CD4-positive, CD25-positive, alpha-beta regulatory T cell (primary cell): ENCODE results near the gene NPAS2. TPM values are rescaled to one million over a fixed set of nuclear protein-coding genes. Genes with fewer than 3 reads are reported as not detected.

ENCODE experiments used
- ATAC-seq, 2 donors: fragments of 150-1000 bp; cut with Tn5 transposase; one replicate each; pipeline ENCODE4 v1.10.0; 2021; ENCODE audit warnings: low read depth in 2 of 2, moderate number of reproducible peaks in 2 of 2, moderate library complexity in 1 of 2
- DNase-seq, 3 donors: peaks; one replicate each; pipeline versions ENCODE4 v3.0.0 to v3.0.0-alpha.2; 2012 to 2022; ENCODE audit warnings: mixed read lengths in 1 of 3
- H3K27ac ChIP-seq: one replicate; pipeline ENCODE4 v1.7.0; 2013; ENCODE audit warnings: mild to moderate bottlenecking, low read length; ENCODE audit not compliant: insufficient read depth, poor library complexity, severe bottlenecking
- H3K27me3 ChIP-seq: one replicate; pipeline ENCODE4 v1.7.0; 2013; ENCODE audit warnings: low read length; ENCODE audit not compliant: control insufficient read depth, insufficient read depth
- H3K36me3 ChIP-seq: one replicate; pipeline ENCODE4 v1.7.0; 2013; ENCODE audit warnings: mild to moderate bottlenecking, low read length, moderate library complexity; ENCODE audit not compliant: control insufficient read depth, insufficient read depth
- H3K4me1 ChIP-seq: 2 replicates; pipeline ENCODE4 v1.7.0; 2013; ENCODE audit warnings: mild to moderate bottlenecking, low read length; ENCODE audit not compliant: insufficient read depth, control insufficient read depth, poor library complexity, severe bottlenecking
- H3K4me3 ChIP-seq: one replicate; pipeline ENCODE4 v1.7.0; 2013; ENCODE audit warnings: low read depth, mild to moderate bottlenecking, low read length, moderate library complexity
- H3K9me3 ChIP-seq, 2 experiments: 1 replicate in 1 of 2; 2 replicates in 1 of 2; pipeline ENCODE4 v1.7.0; 2013; ENCODE audit warnings: low read length in 2 of 2, mild to moderate bottlenecking in 1 of 2, moderate library complexity in 1 of 2; ENCODE audit not compliant: control insufficient read depth in 2 of 2
- H3K27ac Mint-ChIP-seq, 3 donors: one replicate each; pipeline ENCODE4 v1.8.0; 2020 to 2022; ENCODE audit warnings: mild to moderate bottlenecking in 3 of 3, mixed read lengths in 3 of 3, moderate library complexity in 2 of 3
- H3K27me3 Mint-ChIP-seq: one replicate; pipeline ENCODE4 v1.8.0; 2022; ENCODE audit warnings: mild to moderate bottlenecking, mixed read lengths
- H3K36me3 Mint-ChIP-seq: one replicate; pipeline ENCODE4 v1.8.0; 2020; ENCODE audit warnings: mixed read lengths
- H3K4me1 Mint-ChIP-seq, 4 donors: one replicate each; pipeline ENCODE4 v1.8.0; 2020 to 2022; ENCODE audit warnings: mixed read lengths in 4 of 4, mild to moderate bottlenecking in 1 of 4
- H3K4me3 Mint-ChIP-seq, 4 donors: one replicate each; pipeline ENCODE4 v1.8.0; 2020 to 2022; ENCODE audit warnings: mild to moderate bottlenecking in 4 of 4, mixed read lengths in 4 of 4, moderate library complexity in 3 of 4
- H3K9me3 Mint-ChIP-seq, 7 donors: one replicate each; pipeline ENCODE4 v1.8.0; 2020 to 2022; ENCODE audit warnings: mixed read lengths in 7 of 7, mild to moderate bottlenecking in 3 of 7, moderate library complexity in 2 of 7
- polyA plus RNA-seq, 4 donors: library from polyadenylated mRNA; unstranded; fragments of 300-500 nt; fragmentation: Illumina TruSeq; gene quantifications; one replicate each; pipeline ENCODE4 v1.2.3, GENCODE V29; 2021
- total RNA-seq: library from RNA; stranded (reverse); gene quantifications from one replicate; pipeline ENCODE4 v1.2.3, GENCODE V29; 2022

Gene NPAS2
- total and polyA plus RNA-seq, 5 donors from 2014 or later: 0.22 to 0.72 (median 0.54) TPM; not detected in 1

DNA sequence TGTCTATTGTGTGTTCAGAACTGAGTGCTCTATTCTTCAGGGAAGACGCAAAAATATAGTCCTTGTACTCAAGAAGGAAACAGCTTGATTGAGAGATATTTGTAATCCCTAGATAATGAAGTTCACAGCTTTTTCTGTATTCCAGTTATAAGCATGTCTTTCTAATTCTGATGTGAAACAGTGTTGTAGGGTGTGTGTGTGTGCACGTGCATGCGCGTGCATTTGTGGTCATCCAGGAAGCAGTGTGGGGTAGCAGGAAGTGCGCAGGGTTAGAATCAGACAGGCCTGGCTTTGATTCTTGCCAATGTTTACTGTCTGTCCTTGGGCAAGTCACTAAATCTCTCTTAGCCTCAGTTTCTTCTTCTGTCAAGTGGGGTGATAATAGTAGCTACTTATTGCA lies 87.9 kb downstream of the NPAS2 start:
- Mint-ChIP-seq H3K36me3 (no peaks in the 10 kb centered on the region), H3K9me3 (no peaks in the 10 kb centered on the region), H3K27ac (peak overlapping the region in 1 of 3 donors; percentile 54), H3K4me3 (no peak overlapping the region), H3K27me3 (peaks cover 7% of the 10 kb centered on the region), H3K4me1 (peaks cover 0 to 2% (median 0%) of the 10 kb centered on the region in 4 donors)
- no peak overlapping the region for H3K27ac ChIP-seq
- no peaks in the 10 kb centered on the region for H3K36me3 ChIP-seq
- ATAC-seq: no peak
- no peaks in the 10 kb centered on the region for H3K9me3 ChIP-seq
- no peak overlapping the region for H3K4me3 ChIP-seq
- peak in 1 of 3 donors; percentile 11 for DNase-seq
- no peaks in the 10 kb centered on the region for H3K4me1 ChIP-seq
- no peaks in the 10 kb centered on the region for H3K27me3 ChIP-seq

DNA sequence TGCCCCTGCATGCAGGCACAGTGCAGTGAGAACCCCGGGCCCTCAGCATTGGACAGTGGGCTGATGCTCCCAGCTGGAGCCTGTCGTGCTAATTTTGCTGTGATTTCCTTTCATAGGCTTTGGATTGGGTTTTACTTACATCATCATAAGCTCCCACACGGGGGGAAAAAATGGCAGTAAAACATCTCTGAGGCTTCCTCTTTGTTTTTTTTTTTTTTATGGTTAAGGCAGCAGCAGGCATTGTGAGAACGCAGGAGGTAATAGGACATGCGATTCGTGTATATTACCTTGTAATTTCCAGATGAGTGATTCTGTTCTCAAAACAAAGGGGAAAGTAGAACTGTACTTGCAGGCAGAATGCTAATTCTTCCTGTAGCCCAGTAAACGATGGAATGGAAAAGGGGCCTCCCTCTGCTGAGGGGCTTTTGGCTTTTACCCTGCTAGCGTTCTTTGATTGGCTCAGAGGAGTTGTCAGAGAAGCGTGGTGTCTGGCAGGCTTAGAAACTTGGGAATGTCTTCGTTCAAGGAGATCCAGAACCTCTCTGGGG lies 89.7 kb downstream of the NPAS2 start:
- DNase-seq (no peak), ATAC-seq (no peak)
- Histone ChIP-seq H3K4me3 (no peak overlapping the region), H3K27ac (no peak overlapping the region), H3K36me3 (no peaks in the 10 kb centered on the region), H3K4me1 (no peaks in the 10 kb centered on the region), H3K9me3 (no peaks in the 10 kb centered on the region), H3K27me3 (no peaks in the 10 kb centered on the region)
- no peaks in the 10 kb centered on the region for H3K36me3 Mint-ChIP-seq
- H3K9me3 Mint-ChIP-seq: peaks cover 0 to 1% (median 0%) of the 10 kb centered on the region in 7 donors
- peaks cover 14% of the 10 kb centered on the region for H3K27me3 Mint-ChIP-seq
- no peak overlapping the region for H3K27ac Mint-ChIP-seq
- peaks cover 0 to 2% (median 0%) of the 10 kb centered on the region in 4 donors for H3K4me1 Mint-ChIP-seq
- no peak overlapping the region for H3K4me3 Mint-ChIP-seq

DNA sequence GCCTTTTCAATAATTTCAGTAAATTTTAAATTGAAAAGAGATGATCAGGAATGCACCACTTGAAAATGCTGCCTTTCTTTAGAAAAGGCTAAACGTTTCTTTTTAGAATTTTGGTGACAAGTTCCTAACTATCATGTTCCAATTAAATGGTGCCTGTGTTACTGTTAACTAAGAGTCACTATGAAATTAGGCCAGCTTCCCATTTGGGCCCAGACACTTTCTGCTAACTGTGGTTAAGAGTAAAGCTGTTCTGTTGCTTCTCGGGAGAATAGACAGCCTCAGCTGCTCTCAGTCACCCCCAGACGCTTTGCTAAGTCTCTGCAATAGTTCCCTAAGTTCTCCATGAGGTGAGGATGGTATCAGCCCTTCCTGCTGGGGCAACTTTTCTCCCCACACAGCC lies 90.2 kb downstream of the NPAS2 start:
- H3K4me1 Mint-ChIP-seq: peaks cover 0 to 2% (median 0%) of the 10 kb centered on the region in 4 donors
- no peak overlapping the region for H3K27ac Mint-ChIP-seq
- Histone ChIP-seq H3K4me1 (no peaks in the 10 kb centered on the region), H3K27ac (no peak overlapping the region), H3K27me3 (peaks cover 5% of the 10 kb centered on the region), H3K36me3 (no peaks in the 10 kb centered on the region), H3K4me3 (no peak overlapping the region), H3K9me3 (no peaks in the 10 kb centered on the region)
- H3K36me3 Mint-ChIP-seq: no peaks in the 10 kb centered on the region
- ATAC-seq (no peak), DNase-seq (no peak)
- peaks cover 18% of the 10 kb centered on the region for H3K27me3 Mint-ChIP-seq
- no peak overlapping the region for H3K4me3 Mint-ChIP-seq
- H3K9me3 Mint-ChIP-seq: peaks cover 0 to 3% (median 0%) of the 10 kb centered on the region in 7 donors

DNA sequence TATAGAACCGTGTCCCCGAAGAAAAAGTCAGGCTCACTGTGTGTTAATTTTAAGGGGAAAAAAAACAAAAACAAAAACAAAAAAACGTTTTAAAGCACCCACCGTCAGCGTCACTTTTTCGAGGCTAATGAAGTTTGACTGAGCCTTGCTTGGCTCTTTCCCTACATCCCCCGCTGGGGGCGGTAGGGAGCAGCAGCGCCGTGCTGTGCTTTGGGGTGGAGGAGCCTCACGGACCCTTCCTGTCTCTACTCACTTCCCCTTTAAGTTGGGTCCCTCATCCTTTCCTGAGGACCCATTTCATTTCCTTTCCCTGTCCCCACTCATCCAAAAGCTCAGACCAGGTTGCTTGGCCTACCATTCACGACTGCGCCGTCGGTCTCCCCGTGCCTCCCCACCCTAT lies 99.4 kb downstream of the NPAS2 start:
- H3K4me1 Mint-ChIP-seq: peaks cover 0 to 5% (median 3%) of the 10 kb centered on the region in 4 donors
- H3K36me3 Mint-ChIP-seq: no peaks in the 10 kb centered on the region
- peak overlapping the region in 1 of 3 donors; percentile 3 for H3K27ac Mint-ChIP-seq
- H3K4me1 ChIP-seq: peaks cover 3% of the 10 kb centered on the region
- H3K36me3 ChIP-seq: no peaks in the 10 kb centered on the region
- DNase-seq: peak in 1 of 3 donors; percentile 9
- no peak overlapping the region for H3K4me3 ChIP-seq
- H3K27me3 Mint-ChIP-seq: peaks cover 19% of the 10 kb centered on the region
- H3K27me3 ChIP-seq: peaks cover 12% of the 10 kb centered on the region
- ATAC-seq: no peak
- H3K27ac ChIP-seq: no peak overlapping the region
- H3K4me3 Mint-ChIP-seq: no peak overlapping the region
- H3K9me3 ChIP-seq: no peaks in the 10 kb centered on the region
- peaks cover 0 to 4% (median 0%) of the 10 kb centered on the region in 7 donors for H3K9me3 Mint-ChIP-seq

DNA sequence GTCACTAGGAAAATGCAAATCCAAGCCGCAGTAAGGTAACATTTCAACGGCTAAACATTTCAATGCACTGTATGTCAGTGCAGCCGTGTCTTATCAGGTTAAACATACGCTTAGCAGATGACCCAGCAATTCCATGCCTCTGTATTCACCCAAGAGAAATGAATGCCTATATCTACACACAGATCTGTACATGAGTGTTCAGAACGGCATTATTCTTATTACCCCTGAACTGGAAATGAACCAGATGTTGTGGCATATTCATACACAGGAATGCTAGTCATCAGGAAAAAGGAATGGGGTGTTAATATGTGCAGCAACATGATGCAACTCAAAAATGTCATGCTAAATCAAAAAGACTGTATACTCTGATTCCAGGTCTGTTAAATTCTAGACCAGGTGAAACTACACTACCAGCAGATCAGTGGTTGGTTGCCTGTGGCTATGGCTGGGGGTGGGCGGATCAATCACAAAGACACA lies 101.8 kb downstream of the NPAS2 start:
- ATAC-seq (no peak), DNase-seq (no peak)
- peaks cover 0 to 2% (median 0%) of the 10 kb centered on the region in 7 donors for H3K9me3 Mint-ChIP-seq
- no peaks in the 10 kb centered on the region for H3K36me3 Mint-ChIP-seq
- no peak overlapping the region for H3K27ac ChIP-seq
- peaks cover 0 to 12% (median 6%) of the 10 kb centered on the region in 4 donors for H3K4me1 Mint-ChIP-seq
- peaks cover 5% of the 10 kb centered on the region for H3K4me1 ChIP-seq
- peaks cover 10% of the 10 kb centered on the region for H3K27me3 Mint-ChIP-seq
- H3K36me3 ChIP-seq: no peaks in the 10 kb centered on the region
- H3K9me3 ChIP-seq: no peaks in the 10 kb centered on the region
- H3K27me3 ChIP-seq: no peaks in the 10 kb centered on the region
- H3K4me3 ChIP-seq: no peak overlapping the region
- H3K27ac Mint-ChIP-seq: no peak overlapping the region
- H3K4me3 Mint-ChIP-seq: no peak overlapping the region

DNA sequence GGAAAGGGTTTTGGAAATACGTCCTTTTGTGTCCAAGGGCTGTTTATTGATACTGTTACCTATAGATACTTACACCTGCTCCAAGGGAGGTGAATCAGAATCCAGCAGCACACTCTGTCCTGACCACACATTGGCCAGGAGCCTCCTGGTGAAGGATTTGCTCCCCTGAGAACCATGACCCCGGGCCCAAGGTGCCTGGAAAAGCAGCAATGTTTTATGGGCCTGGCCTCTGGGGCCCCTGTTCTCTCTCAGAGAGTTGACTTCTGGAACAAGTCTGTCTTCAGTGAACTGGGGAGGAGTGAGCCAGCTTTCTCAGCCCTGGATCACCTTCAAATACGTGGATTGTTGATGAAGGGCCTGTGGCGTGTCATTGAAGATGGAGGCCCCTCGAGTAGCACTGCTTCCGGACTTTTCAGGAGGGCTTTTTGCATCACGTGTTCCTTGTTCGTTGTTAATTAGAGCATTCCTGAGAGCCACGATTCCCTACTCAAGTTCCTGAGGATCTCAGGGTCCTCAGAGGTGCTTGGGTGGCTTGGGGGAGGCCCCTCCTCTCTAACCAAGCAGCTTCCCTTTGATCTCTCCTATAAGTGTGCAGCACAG lies 103.6 kb downstream of the NPAS2 start:
- no peak overlapping the region for H3K4me3 Mint-ChIP-seq
- H3K27ac Mint-ChIP-seq: peak overlapping the region; percentile 50 to 93 (median 86)

DNA sequence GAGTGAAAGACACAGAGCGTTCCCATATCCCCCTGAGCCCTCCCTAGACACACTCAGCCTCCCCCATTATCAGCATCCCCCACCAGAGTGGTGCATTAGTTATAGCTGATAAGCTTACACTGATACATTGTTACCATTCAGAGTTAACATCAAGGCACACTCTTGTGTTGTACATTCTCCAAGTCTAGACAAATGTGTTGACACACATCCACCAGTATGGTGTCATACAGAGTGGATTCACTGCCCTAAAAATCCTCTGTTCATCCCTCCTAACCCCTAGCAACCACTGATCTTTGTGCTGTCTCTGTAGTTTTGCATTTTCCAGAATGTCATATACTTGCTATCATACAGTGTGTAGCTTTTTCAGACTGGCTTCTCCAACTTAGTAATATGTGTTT lies 104.2 kb downstream of the NPAS2 start:
- Mint-ChIP-seq H3K27ac (peak overlapping the region; percentile 86 to 95 (median 93)), H3K36me3 (no peaks in the 10 kb centered on the region), H3K9me3 (peaks cover 0 to 2% (median 0%) of the 10 kb centered on the region in 7 donors), H3K27me3 (peaks cover 6% of the 10 kb centered on the region), H3K4me1 (peaks cover 0 to 12% (median 6%) of the 10 kb centered on the region in 4 donors), H3K4me3 (peak overlapping the region in 3 of 4 donors; percentile 68 to 79 (median 72))
- H3K4me3 ChIP-seq: peak overlapping the region; percentile 70
- no peaks in the 10 kb centered on the region for H3K9me3 ChIP-seq
- H3K4me1 ChIP-seq: peaks cover 5% of the 10 kb centered on the region
- H3K27ac ChIP-seq: peak overlapping the region; percentile 42
- H3K27me3 ChIP-seq: peaks cover 4% of the 10 kb centered on the region
- DNase-seq: no peak
- ATAC-seq: peak; percentile 4 to 8
- no peaks in the 10 kb centered on the region for H3K36me3 ChIP-seq

More for the DNA sequence above, 103.6 kb downstream of the NPAS2 start:
- Mint-ChIP-seq H3K9me3 (peaks cover 0 to 2% (median 0%) of the 10 kb centered on the region in 7 donors), H3K27me3 (peaks cover 9% of the 10 kb centered on the region), H3K4me1 (peaks cover 0 to 12% (median 6%) of the 10 kb centered on the region in 4 donors), H3K36me3 (no peaks in the 10 kb centered on the region)
- Histone ChIP-seq H3K36me3 (no peaks in the 10 kb centered on the region), H3K27ac (no peak overlapping the region), H3K9me3 (no peaks in the 10 kb centered on the region), H3K27me3 (peaks cover 4% of the 10 kb centered on the region), H3K4me1 (peaks cover 5% of the 10 kb centered on the region), H3K4me3 (no peak overlapping the region)
- no peak for DNase-seq
- no peak for ATAC-seq
